Panc1 (cell line): ENCODE results near the gene CLK3. TPM values are rescaled to one million over a fixed set of nuclear protein-coding genes. Genes with fewer than 3 reads are reported as not detected.

Experiments used
- ATAC-seq: fragments of 200-7000 bp; cut with Tn5 transposase; 2 replicates; pipeline ENCODE4 v1.9.1; 2020; ENCODE audit warnings: mild to moderate bottlenecking, moderate library complexity
- BruUV-seq: library from RNA; stranded (reverse); fragments of 400-500 nt; replicated peaks from 2 replicates; lab custom pipeline; 2021; lab: Mats Ljungman, UMichigan
- CTCF ChIA-PET: fragments of 300-600 bp; sonication (Branson Sonifier 250); formaldehyde crosslinking; loops from one replicate; lab custom pipeline; 2022; ENCODE audit warnings: antibody characterized with exemption; lab: Charles Lee
- POLR2A ChIA-PET: fragments of 300-600 bp; sonication (Branson Sonifier 250); formaldehyde crosslinking; loops from one replicate; lab custom pipeline; 2022; ENCODE audit warnings: antibody characterized with exemption; lab: Charles Lee
- DNase-seq: peaks from one replicate; pipeline ENCODE4 v3.0.0-alpha.2; 2010; ENCODE audit warnings: low read depth, low spot score
- H3K27ac ChIP-seq: 2 replicates; pipeline ENCODE4 v1.5.1; 2011; ENCODE audit warnings: mild to moderate bottlenecking, low read length, inconsistent platforms
- H3K27me3 ChIP-seq: fragments of 200-500 bp; sonication (Bioruptor generic); 2 replicates; pipeline ENCODE4 v1.6.0; 2014; ENCODE audit warnings: low read length, inconsistent platforms; ENCODE audit not compliant: control insufficient read depth, insufficient read depth
- H3K36me3 ChIP-seq: fragments of 200-500 bp; sonication (Bioruptor generic); 2 replicates; pipeline ENCODE4 v1.5.1; 2014; ENCODE audit warnings: inconsistent platforms, mild to moderate bottlenecking, low read length, moderate library complexity; ENCODE audit not compliant: control insufficient read depth, insufficient read depth
- H3K4me1 ChIP-seq: 2 replicates; pipeline ENCODE4 v1.5.1; 2011; ENCODE audit warnings: inconsistent platforms, mild to moderate bottlenecking, low read length, moderate library complexity; ENCODE audit not compliant: control insufficient read depth, insufficient read depth
- H3K4me3 ChIP-seq, 2 experiments: 2 replicates each; pipeline ENCODE4 v1.5.1; 2011 to 2012; ENCODE audit warnings: low read depth in 2 of 2, low read length in 2 of 2, mild to moderate bottlenecking in 2 of 2, inconsistent platforms in 1 of 2, moderate library complexity in 1 of 2
- H3K9me3 ChIP-seq: fragments of 200-500 bp; sonication (Bioruptor generic); 2 replicates; pipeline ENCODE4 v1.5.1; 2014; ENCODE audit warnings: low read depth, mild to moderate bottlenecking, inconsistent platforms, low read length, moderate library complexity; ENCODE audit not compliant: control insufficient read depth, insufficient read depth
- CTCF ChIP-seq: fragments of 450-650 bp; IDR thresholded peaks from 2 replicates; pipeline ENCODE4 v1.5.1; 2017; ENCODE audit warnings: mild to moderate bottlenecking
- POLR2AphosphoS5 ChIP-seq: IDR thresholded peaks from 2 replicates; pipeline ENCODE4 v1.6.1; 2012; ENCODE audit warnings: mild to moderate bottlenecking, low read depth, low read length, moderate library complexity
- REST ChIP-seq, 2 experiments: IDR thresholded peaks; 2 replicates each; pipeline ENCODE4 v1.6.1; 2011 to 2012; ENCODE audit warnings: low read depth in 2 of 2, control low read depth in 1 of 2, low read length in 1 of 2, mild to moderate bottlenecking in 1 of 2, moderate library complexity in 1 of 2; ENCODE audit not compliant: insufficient read depth in 1 of 2
- SIN3A ChIP-seq: IDR thresholded peaks from 2 replicates; pipeline ENCODE4 v1.6.1; 2012; ENCODE audit warnings: low read depth, mild to moderate bottlenecking, low read length, moderate library complexity, borderline replicate concordance; ENCODE audit not compliant: insufficient read depth
- TCF7L2 ChIP-seq: IDR thresholded peaks from 2 replicates; pipeline ENCODE4 v1.6.1; 2011; ENCODE audit warnings: mild to moderate bottlenecking, low read depth, low read length, inconsistent platforms
- in situ Hi-C: cut with HindIII; loops from 2 replicates; pipeline ENCODE4 v1.10.0; 2016; ENCODE audit warnings: low sequenced_read_pairs, low pct_unique_long_range_greater_than_20kb
- intact Hi-C: fragments of 100-400 bp; cut with micrococcal nuclease; formaldehyde crosslinking; loops from one replicate; pipeline ENCODE4 v1.10.0; 2022; ENCODE audit not compliant: unreplicated experiment
- total RNA-seq: library from RNA; stranded (reverse); gene quantifications from one replicate; pipeline ENCODE4 v1.2.1, GENCODE V29; 2021; ENCODE audit not compliant: unreplicated experiment

The CLK3 gene
- total RNA-seq, 1 experiment from 2014 or later = 69.8 TPM

DNA sequence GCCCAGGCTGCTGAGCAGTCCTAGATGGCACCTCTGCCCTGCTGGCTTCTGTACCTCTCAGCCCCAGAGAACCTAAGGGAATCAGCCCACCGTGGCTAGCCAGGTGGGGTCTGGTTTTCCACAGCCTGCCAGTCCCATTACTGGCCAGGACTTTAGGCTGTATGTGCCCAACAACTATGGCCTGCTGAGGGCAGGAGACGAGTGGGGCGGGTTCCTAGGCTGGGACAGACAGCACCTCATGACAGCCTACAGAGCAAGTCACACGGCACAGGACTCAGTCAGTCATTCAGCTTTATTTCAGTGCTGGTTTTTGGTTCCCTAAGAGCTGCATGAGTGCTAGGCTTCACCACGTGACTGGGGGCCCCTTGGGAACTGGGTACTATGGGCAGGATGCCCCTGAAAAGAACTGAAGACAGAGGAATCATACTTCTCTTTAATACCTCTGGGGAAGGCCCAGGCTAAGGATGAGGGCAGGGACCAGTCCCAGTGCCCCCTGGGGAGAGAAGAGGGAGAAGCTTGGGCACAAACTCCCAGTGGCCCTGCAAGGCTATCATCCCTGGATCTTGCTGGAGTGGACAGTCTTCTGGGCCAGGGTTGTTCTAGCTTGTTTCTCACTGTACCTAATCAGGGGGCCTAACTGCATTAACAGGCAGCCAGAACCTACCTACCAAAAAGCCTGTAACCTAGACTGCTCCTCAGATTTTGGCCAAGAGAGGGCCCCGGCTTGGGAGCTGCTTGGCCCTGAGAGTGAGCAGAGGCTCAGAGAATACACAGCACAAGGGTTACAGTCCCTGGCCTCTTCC lies 14.8 kb downstream of the CLK3 start:
- no TSS peak for BruUV-seq
- Histone ChIP-seq H3K27me3 (no peaks in the 10 kb centered on the region), H3K27ac (no peak overlapping the region), H3K4me3 (no peak overlapping the region), H3K4me1 (no peaks in the 10 kb centered on the region), H3K36me3 (peaks cover 25% of the 10 kb centered on the region), H3K9me3 (no peaks in the 10 kb centered on the region)
- POLR2A ChIA-PET = no interaction called here
- TF ChIP-seq POLR2AphosphoS5 (no peak), CTCF (no peak), REST (IDR thresholded peaks at IDR 0.05; ENCODE audit: insufficient read depth in 1 of 2, low read depth in 2 of 2, low read length in 1 of 2) (no peak), TCF7L2 (no peak), SIN3A (no peak)
- intact Hi-C loops = loop anchor here (5.0 kb wide), 1 partner anchor 258 kb away; no protein-coding TSS in a partner anchor
- CTCF ChIA-PET = interaction anchor here (2.6 to 8.4 kb wide), 2 partner anchors 8 to 139 kb away, joined by 10 to 106 read pairs; no protein-coding TSS in a partner anchor
- no peak for ATAC-seq
- no peak for DNase-seq
- in situ Hi-C loops = loop anchor here (25.0 kb wide), 1 partner anchor 132 kb away; no protein-coding TSS in a partner anchor

DNA sequence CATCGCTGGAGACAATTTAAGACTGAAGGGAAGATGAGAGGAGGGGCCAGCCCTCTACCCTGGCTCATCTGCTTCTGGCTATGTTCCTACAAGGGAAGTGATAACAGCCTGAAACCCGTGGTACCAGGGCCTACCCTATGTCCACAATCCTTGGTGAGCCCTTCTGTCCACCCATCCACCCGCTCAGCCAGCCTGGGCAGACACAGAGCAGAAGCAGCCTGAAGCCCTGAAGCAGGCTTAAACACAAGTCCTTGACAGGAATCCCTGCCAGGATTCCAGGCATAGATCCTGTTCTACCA lies 15.4 kb downstream of the CLK3 start:
- in situ Hi-C loops = loop anchor here (25.0 kb wide), 1 partner anchor 131 kb away; no protein-coding TSS in a partner anchor
- no peak for DNase-seq
- no peak for ATAC-seq
- ChIA-PET CTCF (interaction anchor here (0.6 to 8.4 kb wide), 3 partner anchors 9 to 163 kb away, joined by 10 to 106 read pairs (median 11); no protein-coding TSS in a partner anchor), POLR2A (no interaction called here)
- peaks cover 22% of the 10 kb centered on the region for H3K36me3 ChIP-seq
- H3K27ac ChIP-seq = no peak overlapping the region
- no peaks in the 10 kb centered on the region for H3K4me1 ChIP-seq
- BruUV-seq = no TSS peak
- intact Hi-C loops = loop anchor here (5.0 kb wide), 1 partner anchor 259 kb away; no protein-coding TSS in a partner anchor
- no peak overlapping the region for H3K4me3 ChIP-seq
- no peak for TF ChIP-seq CTCF
- TF ChIP-seq TCF7L2 = no peak
- TF ChIP-seq SIN3A = no peak
- no peak for TF ChIP-seq POLR2AphosphoS5
- no peak for TF ChIP-seq REST (IDR thresholded peaks at IDR 0.05; ENCODE audit: insufficient read depth in 1 of 2, low read depth in 2 of 2, low read length in 1 of 2)
- H3K9me3 ChIP-seq = no peaks in the 10 kb centered on the region
- H3K27me3 ChIP-seq = no peaks in the 10 kb centered on the region
